COLO668 (cell line): ENCODE measurements around the gene ENTPD8.

Experiments
- DNase-seq: peaks from one replicate; lab custom pipeline; 2025; ENCODE audit not compliant: unreplicated experiment; lab: John Stamatoyannopoulos, UW

Gene ENTPD8, protein sequence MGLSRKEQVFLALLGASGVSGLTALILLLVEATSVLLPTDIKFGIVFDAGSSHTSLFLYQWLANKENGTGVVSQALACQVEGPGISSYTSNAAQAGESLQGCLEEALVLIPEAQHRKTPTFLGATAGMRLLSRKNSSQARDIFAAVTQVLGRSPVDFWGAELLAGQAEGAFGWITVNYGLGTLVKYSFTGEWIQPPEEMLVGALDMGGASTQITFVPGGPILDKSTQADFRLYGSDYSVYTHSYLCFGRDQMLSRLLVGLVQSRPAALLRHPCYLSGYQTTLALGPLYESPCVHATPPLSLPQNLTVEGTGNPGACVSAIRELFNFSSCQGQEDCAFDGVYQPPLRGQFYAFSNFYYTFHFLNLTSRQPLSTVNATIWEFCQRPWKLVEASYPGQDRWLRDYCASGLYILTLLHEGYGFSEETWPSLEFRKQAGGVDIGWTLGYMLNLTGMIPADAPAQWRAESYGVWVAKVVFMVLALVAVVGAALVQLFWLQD

DNA sequence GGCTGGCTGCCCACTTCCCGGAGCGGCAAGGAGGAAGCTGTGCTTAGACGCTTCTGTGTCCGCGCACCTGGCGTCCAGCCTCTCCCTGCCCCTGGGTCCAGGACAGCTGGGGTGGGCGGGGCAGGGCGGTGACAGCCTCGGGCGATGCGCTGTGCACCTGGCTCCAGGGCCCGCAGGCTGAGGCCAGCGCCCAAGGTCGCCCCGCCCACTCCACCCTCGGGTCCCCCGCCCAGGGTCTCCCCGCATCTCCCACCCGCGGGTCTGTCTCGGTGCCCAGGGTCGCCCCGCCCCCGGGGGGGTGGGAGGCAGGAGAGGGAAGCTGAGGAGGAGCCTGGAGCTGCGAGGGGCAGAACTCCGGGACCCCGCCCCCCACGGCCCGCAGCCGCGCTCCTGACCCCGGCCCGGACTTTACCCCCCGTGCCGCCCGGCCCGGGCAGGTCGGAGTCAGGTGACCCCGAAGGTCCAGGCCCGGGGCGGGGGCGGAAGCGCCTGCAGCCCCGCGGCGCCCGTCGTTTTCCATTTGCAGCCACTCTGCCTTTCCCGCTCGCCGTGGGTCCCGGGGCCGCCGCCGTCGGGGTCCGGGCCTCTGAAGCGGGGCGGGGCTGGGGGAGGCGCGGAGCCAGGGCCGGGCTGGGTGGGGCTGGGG lies at the start of gene ENTPD8:
Gene ENTPD8 (minus strand): TSS at position 69 of the 646 bp plus-strand sequence. CDS start 3,072 bp downstream, outside the sequence.
- peak; percentile 96 for DNase-seq

DNA sequence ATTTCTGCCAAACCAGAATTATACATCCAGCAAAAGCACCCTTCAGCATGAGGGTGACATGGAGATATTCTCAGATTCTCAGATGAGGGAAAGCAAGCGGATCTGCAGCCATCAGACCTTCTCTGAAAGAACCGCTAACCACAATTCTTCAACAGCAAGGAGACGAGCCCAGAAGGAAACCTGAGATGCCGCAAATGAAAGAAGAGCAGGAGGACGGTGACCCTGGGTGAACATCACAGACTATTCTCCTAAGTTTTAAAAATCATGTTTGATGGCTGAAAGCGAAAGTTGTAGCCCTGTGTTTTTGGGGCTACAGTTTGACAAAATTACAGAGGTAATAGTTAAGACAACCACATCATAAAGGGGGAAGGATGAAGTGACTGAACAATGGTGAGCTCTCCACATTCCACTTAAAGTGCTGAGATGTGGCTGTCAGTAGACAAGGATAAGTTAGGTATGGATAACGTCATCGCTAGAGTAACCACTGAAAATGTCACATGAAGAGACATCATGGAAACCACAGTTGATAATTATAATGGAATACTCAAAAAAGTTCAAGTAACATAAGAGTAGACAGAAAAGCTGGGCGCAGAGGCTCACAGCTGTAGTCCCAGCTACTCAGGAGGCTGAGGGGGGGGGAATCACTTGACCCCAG lies 49.5 kb upstream of the ENTPD8 start:
- DNase-seq, result no peak

DNA sequence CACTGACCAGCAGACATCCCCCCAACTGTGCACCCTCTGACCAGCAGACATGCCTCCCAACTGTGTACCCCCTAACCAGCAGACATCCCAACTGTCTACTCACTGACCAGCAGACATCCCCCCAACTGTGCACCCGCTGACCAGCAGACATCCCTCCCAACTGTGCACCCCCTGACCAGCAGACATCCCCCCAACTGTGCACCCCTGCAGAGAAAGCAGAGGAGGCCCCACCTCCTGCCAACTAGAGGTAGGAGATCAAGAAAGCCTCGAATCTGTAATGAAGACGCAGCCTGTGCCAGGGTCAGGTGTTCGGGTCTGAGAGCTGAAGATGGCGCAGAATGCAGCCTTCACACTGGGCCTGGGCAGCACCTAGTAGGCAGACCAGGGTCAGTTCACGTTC lies 47.7 kb upstream of the ENTPD8 start:
- DNase-seq, result no peak

DNA sequence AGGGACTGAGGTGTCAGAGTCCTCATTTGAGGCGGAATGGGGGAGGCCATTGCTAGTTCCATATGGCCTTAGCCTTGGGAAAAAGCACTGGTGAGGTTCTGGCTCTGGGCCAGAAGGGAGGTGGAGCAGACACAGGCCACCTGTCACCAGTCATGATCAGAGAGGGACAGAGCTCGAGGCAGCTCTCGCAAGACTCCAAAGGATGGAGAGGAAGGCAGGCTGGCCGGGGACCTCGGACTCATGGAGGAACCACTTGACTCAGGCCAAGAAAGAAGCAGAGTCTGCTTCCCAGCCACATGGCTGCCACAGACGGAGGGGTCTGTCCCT lies 47.1 kb upstream of the ENTPD8 start:
- DNase-seq, result peak; percentile 84

DNA sequence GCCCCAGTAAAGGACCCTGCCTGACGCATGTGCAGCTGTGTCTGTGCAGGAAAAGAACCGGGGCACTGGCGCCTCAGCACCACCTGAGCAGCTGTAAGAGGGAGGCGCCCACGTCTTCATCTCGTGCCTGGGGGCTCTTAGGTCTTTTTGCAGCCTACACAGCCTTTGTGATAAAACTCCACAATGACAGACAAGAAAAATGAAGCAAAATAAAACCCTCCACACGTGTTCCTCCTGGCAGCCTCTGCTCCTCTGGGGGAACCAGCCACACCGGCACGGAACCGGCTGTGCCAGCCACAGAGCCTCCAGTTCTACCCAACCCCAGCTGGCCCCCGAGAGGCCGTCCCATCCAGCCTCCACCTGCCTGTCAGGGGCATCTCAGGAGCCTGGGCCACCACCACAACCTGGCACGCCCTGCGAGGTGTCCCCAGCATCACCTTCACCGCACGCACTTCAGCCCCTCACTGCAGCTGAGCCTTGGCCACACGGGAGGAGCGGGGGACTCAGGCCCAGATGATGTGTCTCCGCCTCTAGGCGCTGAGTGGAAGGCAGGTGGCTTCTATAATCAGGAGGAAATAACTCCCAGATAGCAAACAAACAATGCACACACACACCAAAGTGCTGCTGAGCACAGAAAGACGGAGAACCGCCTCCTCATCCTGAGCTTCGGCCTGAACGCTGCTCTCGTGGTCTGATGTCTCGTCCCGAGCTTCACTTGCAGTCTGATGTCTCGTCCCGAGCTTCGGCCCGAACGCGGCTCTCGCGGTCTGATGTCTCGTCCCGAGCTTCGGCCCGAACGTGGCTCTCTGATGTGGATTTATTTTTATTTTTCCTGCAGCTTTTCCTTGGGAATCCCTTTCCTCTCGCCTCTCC lies 46.5 kb upstream of the ENTPD8 start:
- peak; percentile 86 for DNase-seq

DNA sequence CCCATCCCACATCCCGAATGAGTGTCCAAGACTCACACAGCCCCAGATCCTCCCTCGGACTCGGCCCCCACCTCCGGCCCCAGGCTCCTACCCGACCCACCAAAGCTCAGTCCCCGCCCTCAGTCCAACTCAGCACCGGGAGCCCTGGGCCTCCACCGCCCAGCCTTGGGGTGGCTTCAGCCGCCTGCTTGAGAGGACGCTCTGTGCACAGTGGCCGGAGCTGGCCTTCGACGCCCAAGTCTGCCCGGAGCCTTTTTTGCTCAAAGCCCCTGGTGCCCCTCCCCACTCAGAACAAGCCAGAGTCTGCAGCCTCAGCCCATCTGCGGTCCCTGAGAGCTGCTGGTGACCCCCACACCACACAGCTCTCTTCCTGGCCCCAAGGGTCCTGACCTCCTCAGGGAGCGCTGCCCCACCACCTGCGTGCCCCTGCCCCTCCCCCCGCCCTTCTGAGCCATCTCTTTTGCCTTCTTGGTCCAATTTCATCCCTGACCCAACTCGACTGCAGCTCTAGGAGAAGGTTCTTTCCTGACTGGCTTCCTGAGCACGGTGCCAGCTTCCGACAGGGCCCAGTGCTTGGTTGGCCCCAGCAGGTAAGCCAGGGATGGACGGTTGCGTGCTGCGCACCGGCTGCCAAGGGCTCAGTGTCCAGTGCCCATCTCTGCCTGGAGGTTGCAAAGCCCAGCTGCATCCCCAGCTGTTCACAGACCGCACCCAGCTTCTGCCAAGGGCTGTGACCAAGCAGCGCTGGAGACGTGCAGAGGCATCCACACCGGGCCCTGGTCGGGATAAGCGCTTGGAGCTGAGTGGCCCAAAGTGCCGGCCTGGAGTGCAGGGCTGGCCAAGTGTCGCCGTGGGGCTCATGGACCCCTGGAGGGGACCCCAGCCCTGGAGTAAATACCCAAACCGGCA lies 45.6 kb upstream of the ENTPD8 start:
- DNase-seq, result peak; percentile 63

DNA sequence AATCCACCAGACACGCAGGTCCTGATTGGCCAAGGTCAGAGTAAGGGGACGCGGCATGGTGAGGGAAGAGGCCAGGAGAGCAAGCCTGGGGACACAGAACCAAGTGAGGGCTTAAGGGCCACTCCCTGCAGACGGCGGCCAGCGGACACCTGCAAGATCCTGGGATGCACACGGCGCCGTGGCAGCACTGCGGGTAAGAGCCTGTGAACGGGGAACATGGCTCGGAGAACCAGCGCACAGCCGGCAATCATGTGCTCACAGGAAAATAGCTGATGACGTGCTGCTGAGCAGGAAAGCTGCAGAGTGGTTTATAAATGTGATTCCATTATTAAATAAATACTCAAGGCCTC lies 45.0 kb upstream of the ENTPD8 start:
- peak; percentile 39 for DNase-seq

DNA sequence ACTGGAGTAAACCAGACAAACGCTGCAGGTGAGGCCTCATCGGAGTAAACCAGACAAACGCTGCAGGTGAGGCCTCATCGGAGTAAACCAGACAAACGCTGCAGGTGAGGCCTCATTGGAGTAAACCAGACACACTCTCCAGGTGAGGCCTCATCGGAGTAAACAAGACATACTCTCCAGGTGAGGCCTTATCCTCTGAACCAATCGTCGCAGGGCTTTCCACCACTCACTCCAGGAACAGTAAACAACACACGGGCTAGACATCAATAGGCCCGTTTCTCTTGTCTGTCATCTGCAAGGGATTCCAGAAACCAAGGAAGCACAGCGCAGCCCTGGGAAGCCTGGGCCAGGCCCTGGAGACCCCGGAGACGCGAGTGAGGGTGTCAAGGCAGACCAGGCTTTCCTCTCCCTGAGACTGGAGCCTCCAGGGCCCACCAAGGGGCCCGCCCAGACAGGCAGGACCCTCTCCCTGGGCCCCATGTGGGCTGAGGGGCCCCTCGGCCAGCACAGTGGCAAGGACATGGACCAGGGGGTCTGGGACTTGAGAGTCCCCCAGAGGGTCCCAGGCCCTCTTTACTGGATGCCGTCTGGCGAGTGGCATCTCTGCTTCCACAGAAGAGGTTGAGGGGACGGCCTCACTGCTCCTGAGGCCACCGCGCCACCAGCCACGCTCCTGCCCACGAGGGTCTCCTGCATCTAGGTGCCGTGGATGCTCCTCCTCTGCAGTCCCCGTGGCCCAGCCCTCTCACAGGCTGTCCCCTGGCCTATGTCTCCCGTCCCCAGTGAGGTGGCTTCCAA lies 44.4 kb upstream of the ENTPD8 start:
- peak; percentile 79 for DNase-seq

DNA sequence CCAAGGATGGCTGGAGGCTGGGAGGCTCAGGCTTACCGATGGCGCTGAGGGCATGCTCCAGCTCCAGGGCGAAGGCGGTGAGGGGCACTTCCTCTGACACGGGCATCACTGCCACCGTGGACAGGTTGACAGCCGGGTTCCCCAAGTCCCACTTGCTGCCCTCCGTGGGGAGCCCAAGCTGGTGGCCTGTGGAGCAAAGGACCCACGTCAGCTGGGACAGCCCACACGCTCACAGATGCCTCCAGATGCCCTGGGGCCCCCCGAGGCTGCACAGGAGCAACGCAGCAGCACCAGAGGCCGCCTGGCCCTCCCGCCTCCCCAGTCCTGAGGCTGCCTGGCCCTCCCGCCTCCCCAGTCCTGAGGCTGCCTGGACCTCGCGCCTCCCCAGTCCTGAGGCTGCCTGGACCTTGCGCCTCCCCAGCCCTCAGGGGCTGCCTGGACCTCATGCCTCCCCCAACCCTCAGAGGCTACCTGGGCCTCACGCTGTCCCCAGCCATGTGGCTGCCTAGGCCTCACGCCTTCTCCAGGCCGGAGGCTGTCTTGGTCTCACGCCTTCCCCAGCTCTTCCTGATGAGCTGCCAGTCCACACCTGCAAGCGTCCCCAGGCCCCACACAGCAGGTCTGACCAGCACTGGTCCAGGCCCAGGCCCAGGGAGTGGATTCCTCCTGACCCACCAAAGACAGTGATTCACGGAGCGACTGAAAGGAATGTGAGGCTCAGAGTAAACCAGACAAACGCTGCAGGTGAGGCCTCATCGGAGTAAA lies 43.6 kb upstream of the ENTPD8 start:
- DNase-seq, result peak; percentile 69

DNA sequence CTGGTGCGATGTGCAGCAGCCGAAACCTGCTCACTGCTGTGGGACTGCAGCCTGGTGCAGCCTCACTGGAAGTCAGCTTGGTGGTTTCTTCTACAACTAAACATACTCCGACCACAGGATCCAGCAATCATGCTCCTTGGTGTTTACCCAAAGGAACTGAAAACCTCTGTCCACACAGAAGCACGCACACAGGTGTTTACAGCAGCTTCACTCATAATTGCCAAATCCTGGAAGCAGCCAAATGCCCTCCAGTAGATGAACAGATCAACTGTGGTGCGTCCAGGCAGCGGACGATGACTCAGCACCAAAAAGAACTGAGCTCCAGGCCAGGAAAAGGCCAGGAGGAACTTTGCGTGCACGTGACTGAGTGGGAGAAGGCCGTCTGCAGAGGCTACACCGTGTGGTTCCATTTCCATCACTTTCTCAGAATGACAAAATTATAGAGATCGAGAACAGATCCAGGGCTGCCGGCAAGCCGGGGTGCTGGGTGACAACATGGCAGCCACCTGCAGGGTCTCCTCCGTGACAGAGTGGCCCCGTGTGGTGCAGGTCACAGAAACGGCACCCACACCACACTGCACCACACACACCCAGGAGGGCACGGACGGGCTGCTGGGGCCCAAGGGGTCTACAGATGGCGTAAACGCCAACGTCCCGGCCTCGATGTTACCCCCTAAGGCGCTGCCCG lies 41.1 kb upstream of the ENTPD8 start:
- DNase-seq, result peak; percentile 44

DNA sequence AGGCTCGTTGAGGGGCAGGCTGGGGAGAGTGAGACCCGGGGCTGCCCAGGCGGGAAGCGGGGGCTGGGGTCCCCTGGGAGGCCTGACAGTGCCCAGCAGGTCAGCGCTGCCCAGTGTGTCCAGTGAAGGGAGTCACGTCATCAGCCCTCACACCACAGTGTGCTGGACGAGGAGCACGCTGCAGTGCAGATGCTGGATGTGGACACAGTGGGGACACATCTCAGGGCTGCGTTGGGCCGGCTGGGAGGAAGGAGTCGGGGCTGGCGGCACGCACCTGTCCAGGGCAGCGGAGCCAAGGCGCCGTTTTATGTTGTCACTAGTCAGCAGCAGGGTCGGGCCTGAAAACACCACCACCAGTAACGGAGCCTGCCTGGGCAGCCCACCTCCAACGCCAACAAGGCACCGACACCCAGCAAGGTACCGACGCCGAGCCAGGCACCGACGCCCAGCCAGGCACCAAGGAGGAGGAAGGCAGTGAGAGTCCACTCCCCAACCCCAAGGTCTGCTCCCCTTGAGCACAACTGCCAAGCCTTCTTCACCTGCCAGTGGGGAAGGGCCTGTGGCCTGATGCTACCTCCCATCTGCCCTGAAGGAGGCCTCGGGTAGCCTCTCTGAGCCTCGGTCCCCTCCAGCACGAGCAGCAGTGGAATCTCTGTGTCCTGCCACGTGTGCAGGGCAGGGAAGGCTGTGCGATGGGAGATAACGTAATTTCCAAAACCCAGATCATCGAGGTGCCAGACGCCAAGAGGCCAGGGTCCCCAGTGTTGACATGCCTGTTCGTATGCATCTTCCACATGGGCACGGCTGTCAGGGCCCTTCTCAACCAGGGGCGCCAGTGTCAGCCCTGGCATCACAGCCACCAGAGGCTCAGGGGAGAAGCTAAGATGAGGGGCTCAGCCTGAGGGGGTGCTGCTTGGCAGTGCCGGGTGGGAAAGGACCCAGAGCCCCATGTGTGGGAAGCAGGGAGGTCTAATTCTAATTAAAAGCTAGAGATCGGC lies 39.8 kb upstream of the ENTPD8 start:
- no peak for DNase-seq

DNA sequence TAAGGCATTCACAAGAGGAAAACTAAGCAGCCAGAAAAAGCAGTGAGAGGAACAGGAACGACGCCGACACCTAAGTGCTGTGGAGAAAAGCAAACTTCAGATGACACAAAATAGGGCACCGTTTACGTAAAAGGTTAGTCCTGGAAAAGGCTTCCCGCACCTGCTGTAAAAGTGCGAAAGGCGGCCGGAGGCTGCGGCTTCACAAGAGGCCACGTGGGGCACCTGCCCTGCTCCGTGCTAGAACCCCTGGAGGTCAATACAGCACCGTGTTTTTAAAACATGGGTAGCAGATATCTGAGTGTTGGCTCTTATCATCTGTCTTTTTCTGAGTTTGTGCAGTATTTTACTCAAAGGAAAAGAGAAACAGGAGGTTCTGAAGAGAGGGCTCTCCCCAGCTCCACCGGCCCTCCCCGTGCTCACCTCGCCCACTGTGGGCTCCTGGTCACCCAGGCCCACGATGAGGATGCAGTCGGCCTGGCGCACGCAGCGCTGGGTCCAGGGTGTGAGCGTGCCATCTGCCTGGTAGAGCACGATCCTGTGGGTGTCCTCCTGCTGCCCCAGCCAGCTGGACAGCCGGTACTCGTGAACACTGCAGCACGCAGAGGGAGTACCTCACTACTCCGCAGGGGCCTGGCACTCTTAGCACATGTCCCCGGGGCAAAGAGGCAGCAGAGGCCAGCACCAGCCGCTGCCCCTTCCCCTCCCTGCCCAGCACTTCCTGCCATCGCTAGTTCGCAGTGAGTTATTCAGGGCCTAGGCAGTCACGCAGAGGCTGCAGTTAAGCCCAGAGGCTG lies 38.9 kb upstream of the ENTPD8 start:
- no peak for DNase-seq

DNA sequence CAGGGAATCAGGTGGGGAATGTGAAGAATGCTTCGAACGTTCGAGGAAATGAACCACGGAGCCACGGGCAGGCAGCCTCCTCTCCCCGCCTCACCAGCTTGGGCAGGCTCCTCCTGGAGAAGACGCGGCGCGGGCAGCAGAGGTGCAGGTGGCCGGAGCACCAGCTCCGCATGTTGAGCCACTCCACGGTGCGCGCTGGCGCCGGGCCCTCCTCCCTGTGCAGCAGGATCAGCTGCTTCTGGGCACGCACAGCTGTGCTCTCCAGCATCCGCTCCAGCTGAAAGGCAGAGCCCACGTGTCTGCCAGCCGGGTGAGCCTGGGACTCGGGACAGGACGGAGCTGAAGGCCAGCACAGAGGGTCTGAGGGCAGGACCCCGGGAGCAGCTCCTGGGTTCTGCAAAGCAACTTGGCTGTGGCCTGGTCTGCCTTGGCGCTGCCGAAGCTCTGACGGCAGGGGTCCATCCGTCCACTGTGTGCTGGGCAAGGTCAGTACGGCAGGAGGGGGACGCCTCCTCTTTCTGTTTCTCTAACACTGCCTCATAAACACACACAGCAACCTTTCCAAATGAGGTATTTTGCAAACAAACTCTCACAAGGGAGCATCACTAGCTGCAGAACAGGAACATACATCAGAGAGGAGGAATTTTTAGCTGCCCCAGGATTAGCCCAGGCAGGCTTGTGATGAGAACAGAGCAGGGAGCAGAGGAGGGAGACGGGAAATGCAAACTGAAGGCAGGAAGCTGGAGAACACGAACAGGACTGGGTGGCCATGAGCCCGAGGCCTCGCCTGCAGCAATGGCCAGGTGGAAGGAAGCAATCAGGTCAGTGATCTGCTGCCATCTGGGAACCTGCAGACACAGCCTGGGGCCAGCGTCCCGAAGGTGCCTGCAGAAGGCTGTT lies 38.1 kb upstream of the ENTPD8 start:
- no peak for DNase-seq

DNA sequence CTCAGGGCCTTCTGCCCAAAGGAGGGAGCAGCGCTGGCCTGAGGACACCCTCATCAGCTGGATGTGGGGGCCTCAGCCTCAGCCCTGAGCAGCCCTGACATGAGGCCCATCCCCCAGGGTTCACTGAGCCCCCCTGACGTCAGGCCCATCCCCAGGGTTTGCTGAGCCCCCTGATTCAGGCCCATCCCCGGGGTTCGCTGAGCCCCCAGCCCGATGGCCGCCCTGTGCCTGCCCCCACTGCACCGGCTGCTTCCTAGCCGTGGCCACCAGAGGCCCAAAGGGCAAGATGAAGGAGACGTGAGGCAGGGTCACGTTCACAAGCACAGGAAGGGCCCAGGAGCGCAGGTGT lies 37.4 kb upstream of the ENTPD8 start:
- DNase-seq, result no peak
